Hepatocyte (in vitro differentiated cells): ENCODE data around the gene PCNX4. TPM values are rescaled to one million over a fixed set of nuclear protein-coding genes. Genes with fewer than 3 reads are reported as not detected.

Source experiments
- DNase-seq: peaks from one replicate; pipeline ENCODE4 v3.0.0-alpha.2; 2016; ENCODE audit warnings: low spot score
- H2AFZ ChIP-seq: fragments of 200-600 bp; sonication (generic); 2 replicates; pipeline ENCODE4 v1.6.0; 2016; ENCODE audit warnings: antibody characterized with exemption, mild to moderate bottlenecking
- H3K27ac ChIP-seq: fragments of 200-600 bp; sonication (generic); 2 replicates; pipeline ENCODE4 v1.5.1; 2016; ENCODE audit warnings: mild to moderate bottlenecking
- H3K27me3 ChIP-seq: fragments of 200-600 bp; sonication (generic); 2 replicates; pipeline ENCODE4 v1.6.1; 2016
- H3K36me3 ChIP-seq: fragments of 200-600 bp; sonication (generic); replicated peaks from 2 replicates; pipeline ENCODE4 v1.5.1; 2016; ENCODE audit warnings: low read depth; ENCODE audit not compliant: insufficient read depth
- H3K4me1 ChIP-seq: fragments of 200-600 bp; sonication (generic); 2 replicates; pipeline ENCODE4 v1.5.1; 2016; ENCODE audit warnings: mild to moderate bottlenecking, moderate library complexity; ENCODE audit not compliant: insufficient read depth
- H3K4me2 ChIP-seq: fragments of 200-600 bp; sonication (generic); 2 replicates; pipeline ENCODE4 v1.6.0; 2016
- H3K4me3 ChIP-seq: fragments of 200-600 bp; sonication (generic); 2 replicates; pipeline ENCODE4 v1.5.1; 2016; ENCODE audit warnings: mild to moderate bottlenecking
- H3K79me2 ChIP-seq: fragments of 200-600 bp; sonication (generic); 2 replicates; pipeline ENCODE4 v1.6.0; 2017; ENCODE audit warnings: mild to moderate bottlenecking
- H3K9me2 ChIP-seq: fragments of 200-600 bp; sonication (generic); replicated peaks from 2 replicates; pipeline ENCODE4 v1.6.0; 2017; ENCODE audit warnings: mild to moderate bottlenecking; ENCODE audit not compliant: insufficient read depth
- H3K9me3 ChIP-seq: fragments of 200-600 bp; sonication (generic); 2 replicates; pipeline ENCODE4 v1.5.1; 2016; ENCODE audit warnings: low read depth, mild to moderate bottlenecking
- H4K20me1 ChIP-seq: fragments of 200-600 bp; sonication (generic); 2 replicates; pipeline ENCODE4 v1.6.0; 2016; ENCODE audit warnings: mild to moderate bottlenecking; ENCODE audit not compliant: insufficient read depth, poor library complexity, severe bottlenecking
- CTCF ChIP-seq: fragments of 200-600 bp; sonication (generic); IDR thresholded peaks from 2 replicates; pipeline ENCODE4 v1.5.1; 2016; ENCODE audit warnings: antibody characterized with exemption, mild to moderate bottlenecking; ENCODE audit not compliant: poor library complexity
- EZH2 ChIP-seq: fragments of 200-600 bp; sonication (generic); IDR thresholded peaks from 2 replicates; pipeline ENCODE4 v1.6.1; 2016; ENCODE audit warnings: antibody characterized with exemption, mild to moderate bottlenecking, borderline replicate concordance
- EZH2phosphoT487 ChIP-seq: fragments of 200-600 bp; sonication (generic); IDR thresholded peaks from one replicate; pipeline ENCODE4 v1.6.1; 2018; ENCODE audit warnings: antibody characterized with exemption, mild to moderate bottlenecking, low read depth, moderate library complexity; ENCODE audit not compliant: unreplicated experiment, severe bottlenecking
- WGBS: methylation state at CpG from one replicate; pipeline ENCODE4 v1.1.6; 2016; ENCODE audit warnings: low lambda C conversion rate; ENCODE audit errors: missing lambda C conversion rate; 5-methylcytosine and 5-hydroxymethylcytosine counted together
- polyA plus RNA-seq: library from polyadenylated mRNA; unstranded; fragments of >200 nt; fragmentation: Nextera tagmentation; extraction: Ambion mirVana; gene quantifications from 2 replicates; pipeline ENCODE4 v1.2.1, GENCODE V29; 2016
- total RNA-seq: library from RNA; depleted of rRNA; stranded (reverse); fragments of >200 nt; gene quantifications from 2 replicates; pipeline ENCODE4 v1.2.3, GENCODE V29; 2014

Gene PCNX4
- total and polyA plus RNA-seq, 2 experiments from 2014 or later, result 28.8 to 60.0 TPM

- Histone ChIP-seq H3K27me3 (no peaks in the 10 kb centered on the region), H4K20me1 (no peaks in the 10 kb centered on the region), H3K36me3 (no peaks in the 10 kb centered on the region), H2AFZ (peak overlapping the region; percentile 69), H3K27ac (peak overlapping the region; percentile 99), H3K9me3 (no peaks in the 10 kb centered on the region), H3K79me2 (peaks cover 49% of the 10 kb centered on the region), H3K4me3 (peak overlapping the region; percentile 94), H3K9me2 (no peaks in the 10 kb centered on the region), H3K4me1 (peaks cover 7% of the 10 kb centered on the region), H3K4me2 (peak overlapping the region; percentile 79)
- WGBS, result 17% methylated on average over 5 of the region's 5 CpGs
- no peak for DNase-seq
- TF ChIP-seq CTCF, result no peak
- TF ChIP-seq EZH2phosphoT487, result no peak
- no peak for TF ChIP-seq EZH2
Measured at GRCh38 chr14:60164404-60164711, 72.6 kb downstream of the PCNX4 start.

GRCh38 chr14:60164712-60165546, 73.2 kb downstream of the PCNX4 start, which contains the start of gene DHRS7:
Gene DHRS7 (minus strand): TSS chr14:60165398. CDS start chr14:60165309, 89 bp downstream.
- peaks cover 7% of the 10 kb centered on the region for H3K4me1 ChIP-seq
- 2% methylated on average over 67 of the region's 68 CpGs for WGBS
- H3K4me2 ChIP-seq, result peak within 1 kb of the TSS; percentile 79
- H2AFZ ChIP-seq, result peak within 1 kb of the TSS; percentile 69
- peak within 1 kb of the TSS; percentile 94 for H3K4me3 ChIP-seq
- TF ChIP-seq CTCF (peak; percentile 59), EZH2phosphoT487 (no peak), EZH2 (no peak)
- H3K36me3 ChIP-seq, result no peaks in the 10 kb centered on the region
- H3K27me3 ChIP-seq, result no peaks in the 10 kb centered on the region
- H3K79me2 ChIP-seq, result peaks cover 43% of the 10 kb centered on the region
- H3K9me2 ChIP-seq, result no peaks in the 10 kb centered on the region
- H4K20me1 ChIP-seq, result no peaks in the 10 kb centered on the region
- peak; percentile 93 for DNase-seq
- H3K27ac ChIP-seq, result peak within 1 kb of the TSS; percentile 99
- no peaks in the 10 kb centered on the region for H3K9me3 ChIP-seq

- Histone ChIP-seq H3K27ac (peak overlapping the region; percentile 99), H2AFZ (peak overlapping the region; percentile 69), H3K4me2 (peak overlapping the region; percentile 79), H3K27me3 (no peaks in the 10 kb centered on the region), H3K9me2 (no peaks in the 10 kb centered on the region), H3K79me2 (peaks cover 37% of the 10 kb centered on the region), H3K36me3 (no peaks in the 10 kb centered on the region), H3K9me3 (no peaks in the 10 kb centered on the region), H4K20me1 (no peaks in the 10 kb centered on the region), H3K4me1 (peaks cover 7% of the 10 kb centered on the region), H3K4me3 (no peak overlapping the region)
- 21% methylated on average over 4 of the region's 4 CpGs for WGBS
- no peak for TF ChIP-seq EZH2phosphoT487
- TF ChIP-seq CTCF, result no peak
- TF ChIP-seq EZH2, result no peak
- DNase-seq, result no peak
Measured at GRCh38 chr14:60165547-60165876, 73.8 kb downstream of the PCNX4 start.
